Right ventricle myocardium inferior (tissue), 1 donor: ENCODE measurements around the gene GGNBP2. TPM values are rescaled to one million over a fixed set of nuclear protein-coding genes. Genes with fewer than 3 reads are reported as not detected.
"Not testable (repeated sequence)": the region's sequence is repeated elsewhere in the genome, so short reads cannot be mapped to it uniquely, and the experiment has no call there.

Source experiments
- ATAC-seq: fragments of 200-7000 bp; cut with Tn5 transposase; one replicate; pipeline ENCODE4 v1.9.1; 2020; ENCODE audit warnings: mild to moderate bottlenecking, moderate library complexity
- DNase-seq: peaks from one replicate; pipeline ENCODE4 v3.0.0; 2021; ENCODE audit errors: missing footprints
- intact Hi-C: fragments of 100-400 bp; cut with DNase I; formaldehyde crosslinking; loops from one replicate; pipeline ENCODE4 v1.11.0; 2022
- total RNA-seq: library from RNA; stranded (reverse); fragmentation: NEBNext Ultra II Directional; extraction: Animal tissue kit (Norgen Biotek cat#: 25700); gene quantifications from one replicate; pipeline ENCODE4 v1.2.1, GENCODE V29; 2021
- donor health status: DM: no; HTN: yes; CAD: no; lungs with severe emphysema.

Gene GGNBP2
- total RNA-seq, 1 donor from 2014 or later, result 44.5 TPM

DNA sequence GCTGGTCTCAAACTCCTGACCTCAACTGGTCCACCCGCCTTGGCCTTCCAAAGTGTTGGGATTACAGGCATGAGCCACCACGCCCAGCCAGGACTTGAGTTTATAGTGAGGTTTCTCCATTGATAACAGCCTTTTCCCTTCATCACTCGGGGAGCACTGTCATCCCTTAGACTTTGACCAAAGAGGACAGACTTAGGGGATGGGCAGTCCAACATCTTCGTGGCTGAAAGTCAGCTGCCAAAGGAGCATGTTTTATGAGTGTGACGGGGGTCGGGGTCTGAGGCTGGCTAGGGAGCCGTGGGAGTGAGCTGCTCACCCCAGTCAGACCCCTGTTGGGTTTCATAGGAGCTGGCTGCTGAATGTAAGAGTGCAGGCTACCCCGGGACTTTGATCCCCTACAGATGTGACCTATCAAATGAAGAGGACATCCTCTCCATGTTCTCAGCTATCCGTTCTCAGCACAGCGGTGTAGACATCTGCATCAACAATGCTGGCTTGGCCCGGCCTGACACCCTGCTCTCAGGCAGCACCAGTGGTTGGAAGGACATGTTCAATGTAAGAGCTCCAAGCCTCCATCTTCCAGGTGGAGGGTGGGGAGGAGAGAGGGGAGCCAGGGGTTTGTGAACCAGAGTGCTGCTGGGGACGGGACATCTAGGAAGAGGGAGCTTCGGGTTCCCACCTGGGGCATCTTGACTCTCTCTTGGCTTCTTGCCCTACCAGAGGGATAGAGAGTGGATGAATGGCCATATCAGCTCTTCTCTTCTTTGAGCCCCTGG is 50.1 kb downstream of the GGNBP2 start:
- no peak for DNase-seq
- intact Hi-C loops, result loop anchor here (5.0 kb wide), 1 partner anchor 48 kb away; no protein-coding TSS in a partner anchor
- ATAC-seq, result no peak

DNA sequence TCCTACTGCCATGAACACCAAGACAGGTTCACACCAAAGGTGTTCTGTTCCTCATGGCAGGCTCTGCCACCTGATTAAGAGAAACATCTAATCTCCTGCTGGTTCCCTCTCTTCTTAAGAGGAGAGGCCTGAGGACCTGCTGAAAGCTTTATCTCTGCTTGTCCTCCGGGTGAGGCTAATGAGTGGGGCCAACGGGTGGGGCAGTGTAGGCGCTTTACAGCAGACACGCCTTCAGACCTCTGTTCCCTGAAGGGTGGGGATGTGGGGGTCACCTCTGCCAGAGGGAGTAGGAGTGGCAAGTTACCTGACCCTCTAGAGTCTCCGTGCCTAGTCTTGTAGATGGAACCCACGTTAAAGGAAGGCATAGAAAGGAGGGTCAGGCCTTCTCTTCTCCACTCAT is 52.5 kb downstream of the GGNBP2 start:
- no peak for ATAC-seq
- DNase-seq, result no peak
- intact Hi-C loops, result no loop called here

GRCh38 chr17:36597866-36598777 is 53.4 kb downstream of the GGNBP2 start:
- intact Hi-C loops, result no loop called here
- no peak for ATAC-seq

DNA sequence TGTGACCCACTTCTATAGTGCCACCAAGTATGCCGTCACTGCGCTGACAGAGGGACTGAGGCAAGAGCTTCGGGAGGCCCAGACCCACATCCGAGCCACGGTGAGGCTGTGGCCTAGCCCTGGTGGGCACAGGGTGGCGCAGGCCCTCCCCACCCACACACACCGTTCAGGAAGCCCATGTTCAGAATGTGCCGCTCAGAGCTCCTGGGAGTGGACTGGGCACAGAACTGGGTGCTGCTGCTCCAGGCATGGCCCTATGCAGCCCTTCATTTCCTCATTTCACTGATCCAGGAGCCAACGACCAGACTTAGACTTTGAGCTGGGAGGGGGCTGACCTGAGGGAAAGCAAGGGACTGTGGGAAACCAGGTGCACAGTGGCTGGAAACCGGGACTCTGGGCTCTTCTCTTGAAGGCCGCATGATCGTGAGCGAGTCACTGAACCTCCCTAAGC is 54.3 kb downstream of the GGNBP2 start:
- no peak for DNase-seq
- intact Hi-C loops, result no loop called here
- ATAC-seq, result no peak

More at GRCh38 chr17:36597866-36598777, 53.4 kb downstream of the GGNBP2 start:
- no peak for DNase-seq

DNA sequence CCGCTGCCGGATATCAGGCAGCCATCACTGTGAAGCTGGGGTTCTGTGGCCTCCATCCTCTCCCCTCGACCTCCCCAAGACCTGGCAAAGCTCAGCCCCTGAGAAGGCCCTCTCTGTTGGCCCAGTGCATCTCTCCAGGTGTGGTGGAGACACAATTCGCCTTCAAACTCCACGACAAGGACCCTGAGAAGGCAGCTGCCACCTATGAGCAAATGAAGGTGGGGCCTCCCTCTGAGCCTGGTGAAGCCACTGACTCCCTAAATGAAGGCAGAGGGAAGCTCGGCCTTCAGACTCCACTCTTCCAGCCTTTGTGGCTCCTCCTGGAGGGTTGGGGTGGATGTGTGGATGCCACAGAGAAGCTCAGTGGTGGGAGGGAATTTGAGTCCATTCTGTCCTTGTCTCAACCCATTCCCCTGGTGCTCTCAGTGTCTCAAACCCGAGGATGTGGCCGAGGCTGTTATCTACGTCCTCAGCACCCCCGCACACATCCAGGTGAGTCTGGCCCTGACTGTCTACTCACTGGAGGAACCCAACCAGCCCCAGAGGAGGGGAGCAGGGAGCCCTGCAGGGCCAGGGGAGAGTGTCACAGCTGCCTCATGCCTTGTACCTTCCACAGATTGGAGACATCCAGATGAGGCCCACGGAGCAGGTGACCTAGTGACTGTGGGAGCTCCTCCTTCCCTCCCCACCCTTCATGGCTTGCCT is 55.0 kb downstream of the GGNBP2 start:
- intact Hi-C loops, result loop anchor here (5.0 kb wide), 1 partner anchor 448 kb away; no protein-coding TSS in a partner anchor
- no peak for DNase-seq

GRCh38 chr17:36600465-36600864 is 55.7 kb downstream of the GGNBP2 start:
- intact Hi-C loops, result loop anchor here (5.0 kb wide), 1 partner anchor 447 kb away; no protein-coding TSS in a partner anchor
- ATAC-seq, result no peak
- no peak for DNase-seq

More for the DNA sequence above, 55.0 kb downstream of the GGNBP2 start:
- no peak for ATAC-seq

DNA sequence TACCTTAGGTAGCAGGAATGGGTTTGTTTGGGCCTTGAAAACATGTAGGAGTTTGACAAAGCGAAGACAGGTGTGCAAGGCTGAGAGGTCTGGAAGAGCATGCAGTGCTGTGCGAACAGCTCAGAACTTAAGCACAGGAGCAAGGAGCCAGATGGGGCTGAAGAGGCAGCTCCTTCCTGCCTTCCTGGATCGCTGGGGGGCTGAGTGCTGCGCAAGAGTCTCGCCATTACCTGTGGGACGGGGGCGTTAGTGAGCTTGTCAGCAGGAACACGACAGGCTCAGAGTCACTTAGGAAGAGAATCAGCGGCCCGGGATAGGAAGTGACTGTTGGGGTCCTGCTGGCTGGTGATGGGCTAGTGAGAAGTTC is 56.2 kb downstream of the GGNBP2 start:
- intact Hi-C loops, result loop anchor here (5.0 kb wide), 1 partner anchor 446 kb away; no protein-coding TSS in a partner anchor
- no peak for DNase-seq
- ATAC-seq, result no peak

DNA sequence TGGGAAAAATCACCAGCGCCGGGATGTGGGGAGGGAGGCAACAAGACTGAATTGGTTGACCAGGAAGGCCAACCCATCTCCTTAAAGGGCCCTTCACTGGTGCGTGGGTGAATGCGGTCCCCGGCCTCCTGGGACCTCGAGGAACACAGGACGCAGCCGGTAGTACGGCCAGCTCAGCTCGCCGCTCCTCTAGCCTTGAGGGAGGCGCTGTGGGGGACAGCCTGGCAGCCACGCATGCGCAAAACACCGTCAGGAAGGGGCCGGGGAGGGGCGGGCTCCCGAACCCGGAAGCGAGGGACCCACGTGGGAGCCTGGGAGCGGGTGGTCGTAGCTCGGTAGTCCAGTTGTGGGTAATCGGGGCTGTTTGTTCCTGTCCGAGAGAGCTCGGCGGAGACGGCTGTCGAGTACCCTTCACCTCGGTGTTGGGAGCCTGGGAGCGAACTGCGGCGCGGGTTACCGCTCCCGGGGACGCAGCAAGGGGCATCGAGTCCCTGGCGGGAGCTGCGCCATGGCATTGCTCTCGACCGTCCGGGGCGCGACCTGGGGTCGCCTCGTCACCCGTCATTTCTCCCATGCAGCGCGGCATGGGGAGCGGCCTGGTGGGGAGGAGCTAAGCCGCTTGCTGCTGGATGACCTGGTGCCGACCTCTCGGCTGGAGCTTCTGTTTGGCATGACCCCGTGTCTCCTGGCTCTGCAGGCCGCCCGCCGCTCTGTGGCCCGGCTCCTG is 56.7 kb downstream of the GGNBP2 start, which contains the start of gene MRM1:
TSS of gene MRM1 (plus strand) at position 281 of the 727 bp plus-strand sequence. CDS start at position 509, 228 bp downstream.
- DNase-seq, result peak; percentile 96
- intact Hi-C loops, result loop anchor here (5.0 kb wide), 1 partner anchor 446 kb away; no protein-coding TSS in a partner anchor
- ATAC-seq, result peak; percentile 95

- intact Hi-C loops, result loop anchor here (5.0 kb wide), 1 partner anchor 445 kb away; no protein-coding TSS in a partner anchor
- ATAC-seq, result peak; percentile 2
- no peak for DNase-seq
Measured at GRCh38 chr17:36602030-36602748, 57.5 kb downstream of the GGNBP2 start.

- no peak for ATAC-seq
- no peak for DNase-seq
- intact Hi-C loops, result loop anchor here (5.0 kb wide), 1 partner anchor 444 kb away; no protein-coding TSS in a partner anchor
Measured at GRCh38 chr17:36602924-36603384, 58.2 kb downstream of the GGNBP2 start.

DNA sequence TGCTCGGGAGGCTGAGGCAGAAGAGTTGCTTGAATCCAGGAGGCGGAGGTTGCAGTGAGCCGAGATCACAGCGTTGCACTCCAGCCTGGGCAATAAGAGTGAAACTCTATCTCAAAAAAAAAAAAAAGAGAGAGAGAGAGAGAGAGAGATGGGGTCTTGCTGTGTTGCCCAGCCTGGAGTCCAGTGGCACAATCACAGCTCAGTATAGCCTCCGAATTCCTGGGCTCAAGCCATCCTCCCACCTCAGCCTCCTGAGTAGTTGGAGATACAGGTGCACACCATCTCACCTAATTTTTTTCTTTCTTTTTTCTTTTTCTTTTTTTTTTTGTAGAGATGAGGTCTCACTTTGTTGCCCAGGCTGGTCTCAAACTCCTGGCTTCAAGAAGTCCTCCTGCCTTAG is 60.3 kb downstream of the GGNBP2 start:
- intact Hi-C loops, DNase-seq, ATAC-seq: not testable (repeated sequence)

DNA sequence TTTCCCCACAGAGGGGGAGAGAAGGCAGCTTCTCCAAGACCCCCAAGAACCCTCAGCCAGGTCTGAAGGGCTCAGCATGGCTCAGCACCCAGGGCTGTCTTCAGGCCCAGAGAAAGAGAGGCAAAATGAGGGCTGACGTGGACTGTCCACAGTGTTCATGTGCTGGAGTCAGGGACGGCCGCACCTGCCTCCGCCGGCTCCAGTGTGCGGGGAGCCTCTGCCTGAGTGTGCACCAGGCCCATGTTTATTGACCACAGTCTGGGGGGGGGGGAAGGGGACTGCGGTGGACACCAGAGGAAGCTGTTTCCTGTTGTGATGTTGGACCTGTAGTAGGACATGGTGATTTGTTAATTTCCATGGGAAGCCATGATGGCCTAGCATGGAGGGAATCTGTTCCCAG is 63.6 kb downstream of the GGNBP2 start:
- ATAC-seq (no peak), DNase-seq (no peak)
- intact Hi-C loops, result no loop called here

GRCh38 chr17:36608794-36609497 is 64.2 kb downstream of the GGNBP2 start:
- peak; percentile 61 for ATAC-seq
- DNase-seq, result no peak
- intact Hi-C loops, result no loop called here

DNA sequence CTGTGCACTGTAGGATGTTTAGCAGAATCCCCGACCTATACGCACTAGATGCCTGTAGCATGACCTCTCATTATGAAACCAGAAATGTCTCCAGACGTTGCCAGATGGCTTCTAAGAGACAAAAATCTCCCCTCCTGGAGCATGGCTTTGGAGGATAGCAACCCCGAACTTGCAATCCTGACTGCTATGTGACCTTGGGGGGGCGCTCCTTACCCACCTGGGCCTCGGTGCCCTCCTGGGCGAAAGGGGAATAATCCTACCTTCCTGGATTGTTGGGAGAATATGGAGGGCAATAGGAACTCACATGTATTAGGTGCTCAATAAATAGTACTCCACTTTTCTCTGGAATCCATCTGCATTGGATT is 64.8 kb downstream of the GGNBP2 start:
- intact Hi-C loops, result no loop called here
- ATAC-seq (no peak), DNase-seq (no peak)

DNA sequence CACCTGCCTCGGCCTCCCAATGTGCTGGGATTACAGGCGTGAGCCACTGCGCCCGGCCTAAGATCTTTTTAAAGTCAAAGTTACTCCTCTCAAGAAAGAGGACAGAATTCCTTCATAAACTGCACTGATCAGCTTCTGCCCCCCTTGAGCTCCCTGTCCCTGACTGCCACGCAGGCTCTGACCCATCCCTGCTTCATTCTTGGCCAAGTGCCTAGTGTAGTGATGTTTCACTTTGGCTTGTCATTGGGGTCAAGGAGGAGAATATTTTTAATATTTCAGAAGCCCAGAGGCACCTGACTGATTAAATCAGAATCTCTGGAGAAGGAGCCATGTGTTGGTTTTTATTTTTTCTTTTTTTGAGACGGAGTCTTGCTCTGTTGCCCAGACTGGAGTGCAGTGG is 65.8 kb downstream of the GGNBP2 start:
- intact Hi-C loops, result no loop called here
- DNase-seq (no peak), ATAC-seq (no peak)

GRCh38 chr17:36611345-36612072 is 66.8 kb downstream of the GGNBP2 start:
- intact Hi-C loops, result no loop called here
- no peak for DNase-seq
- ATAC-seq, result no peak
